Suprapubic skin (tissue), 4 donors: ENCODE results near the gene KRT71. TPM values are rescaled to one million over a fixed set of nuclear protein-coding genes. Genes with fewer than 3 reads are reported as not detected.

ENCODE experiments used
- DNase-seq, 2 donors: peaks; one replicate each; pipeline ENCODE4 v3.0.0-alpha.2; 2019; ENCODE audit warnings: low spot score in 2 of 2
- H3K27ac ChIP-seq: fragments of 200-600 bp; sonication (generic); one replicate; pipeline ENCODE4 v1.5.1; 2019
- H3K27me3 ChIP-seq: fragments of 200-600 bp; sonication (generic); one replicate; pipeline ENCODE4 v1.5.1; 2019
- H3K36me3 ChIP-seq: fragments of 200-600 bp; sonication (generic); one replicate; pipeline ENCODE4 v1.5.1; 2019
- H3K4me1 ChIP-seq: fragments of 200-600 bp; sonication (generic); one replicate; pipeline ENCODE4 v1.5.1; 2019
- H3K4me3 ChIP-seq: fragments of 200-600 bp; sonication (generic); one replicate; pipeline ENCODE4 v1.5.1; 2019; ENCODE audit warnings: mild to moderate bottlenecking
- H3K9me3 ChIP-seq: fragments of 200-600 bp; sonication (generic); one replicate; pipeline ENCODE4 v1.5.1; 2019
- EP300 ChIP-seq: sonication (generic); formaldehyde crosslinking; IDR thresholded peaks from one replicate; pipeline ENCODE4 v1.6.1; 2017; ENCODE audit warnings: antibody characterized with exemption
- POLR2A ChIP-seq, 2 donors: fragments of 450-650 bp; IDR thresholded peaks; one replicate each; pipeline ENCODE4 v1.6.1; 2017; ENCODE audit warnings: antibody characterized with exemption in 2 of 2, mild to moderate bottlenecking in 2 of 2, moderate library complexity in 2 of 2
- POLR2AphosphoS5 ChIP-seq, 3 donors: sonication (generic); formaldehyde crosslinking; IDR thresholded peaks; one replicate each; pipeline ENCODE4 v1.6.1; 2017; ENCODE audit warnings: antibody characterized with exemption in 3 of 3
- WGBS: methylation state at CpG from one replicate; pipeline ENCODE4 v1.1.5; 2018; 5-methylcytosine and 5-hydroxymethylcytosine counted together
- total RNA-seq, 4 donors: library from RNA; depleted of rRNA; stranded (reverse); fragments of >200 nt; gene quantifications; one replicate each; pipeline ENCODE4 v1.1.0, GENCODE V29; 2016
- TF ChIP-seq, protein P1 (sequence below), 2 donors: fragments of 200-600 bp in 1 of 2; fragments of 450-650 bp in 1 of 2; sonication (generic) in 1 of 2; IDR thresholded peaks; one replicate each; pipeline ENCODE4 v1.5.1; 2016 to 2019; ENCODE audit warnings: antibody characterized with exemption in 2 of 2, mild to moderate bottlenecking in 1 of 2, moderate library complexity in 1 of 2

KRT71 gene
- total RNA-seq, 4 donors from 2014 or later: 5.5 to 231 (median 70.8) TPM

DNA sequence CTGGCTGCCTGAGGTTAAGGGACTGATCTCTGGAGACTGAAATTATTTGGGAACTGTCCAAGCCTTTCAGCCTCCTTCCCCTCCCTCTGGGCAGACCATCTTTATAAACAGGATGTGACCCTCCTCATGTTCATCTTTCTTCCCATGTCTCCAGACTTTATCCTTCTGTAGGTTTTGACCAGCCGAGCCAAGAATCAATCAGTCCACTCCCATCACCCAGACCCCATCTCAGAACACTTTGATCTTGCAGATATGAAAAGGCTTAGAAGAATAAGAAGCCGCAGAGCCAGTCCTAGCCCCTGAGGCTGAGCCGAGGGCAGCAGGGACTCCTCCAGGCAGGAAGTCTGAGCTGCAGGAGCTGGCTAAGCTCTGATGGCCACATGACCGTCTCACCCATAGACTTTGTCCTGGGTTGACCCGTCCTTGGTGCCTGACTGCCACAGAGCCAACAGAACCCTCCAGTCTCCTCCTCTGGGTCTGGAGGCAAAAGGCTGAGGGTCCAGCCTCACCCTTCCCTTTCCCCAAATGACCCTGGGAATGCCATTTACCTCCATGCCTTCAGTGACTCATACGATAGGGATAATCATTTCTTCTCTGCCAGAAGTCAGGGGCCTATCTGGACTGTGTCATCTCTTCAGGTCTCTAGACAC lies 1.6 kb downstream of the KRT71 start:
- DNase-seq: no peak

DNA sequence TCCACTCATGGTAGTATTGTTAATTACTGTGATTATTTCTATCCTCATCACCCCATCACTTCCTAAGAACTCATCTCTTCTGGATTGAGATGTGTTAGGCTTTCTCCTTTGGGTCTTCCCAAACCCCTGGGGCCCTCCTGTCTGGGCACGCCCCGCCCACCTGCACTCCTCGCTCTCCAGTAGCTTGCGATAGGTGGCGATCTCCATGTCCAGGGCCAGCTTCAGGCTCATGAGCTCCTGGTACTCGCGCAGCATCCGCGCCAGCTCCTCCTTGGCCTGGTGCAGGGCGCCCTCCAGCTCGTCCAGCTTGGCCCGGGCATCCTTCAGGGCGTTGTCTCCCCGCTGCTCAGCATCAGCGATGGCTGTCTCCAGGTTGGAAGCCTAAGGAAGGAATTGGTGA lies 6.8 kb downstream of the KRT71 start:
- Histone ChIP-seq H3K27me3 (no peaks in the 10 kb centered on the region), H3K4me1 (peaks cover 19% of the 10 kb centered on the region), H3K27ac (no peak overlapping the region), H3K36me3 (no peaks in the 10 kb centered on the region), H3K4me3 (no peak overlapping the region), H3K9me3 (no peaks in the 10 kb centered on the region)
- 83% methylated on average over 15 of the region's 15 CpGs for WGBS
- TF ChIP-seq POLR2A (IDR thresholded peaks at IDR 0.05) (no peak), EP300 (no peak), POLR2AphosphoS5 (IDR thresholded peaks at IDR 0.05) (no peak)
- TF ChIP-seq, protein P1, sequence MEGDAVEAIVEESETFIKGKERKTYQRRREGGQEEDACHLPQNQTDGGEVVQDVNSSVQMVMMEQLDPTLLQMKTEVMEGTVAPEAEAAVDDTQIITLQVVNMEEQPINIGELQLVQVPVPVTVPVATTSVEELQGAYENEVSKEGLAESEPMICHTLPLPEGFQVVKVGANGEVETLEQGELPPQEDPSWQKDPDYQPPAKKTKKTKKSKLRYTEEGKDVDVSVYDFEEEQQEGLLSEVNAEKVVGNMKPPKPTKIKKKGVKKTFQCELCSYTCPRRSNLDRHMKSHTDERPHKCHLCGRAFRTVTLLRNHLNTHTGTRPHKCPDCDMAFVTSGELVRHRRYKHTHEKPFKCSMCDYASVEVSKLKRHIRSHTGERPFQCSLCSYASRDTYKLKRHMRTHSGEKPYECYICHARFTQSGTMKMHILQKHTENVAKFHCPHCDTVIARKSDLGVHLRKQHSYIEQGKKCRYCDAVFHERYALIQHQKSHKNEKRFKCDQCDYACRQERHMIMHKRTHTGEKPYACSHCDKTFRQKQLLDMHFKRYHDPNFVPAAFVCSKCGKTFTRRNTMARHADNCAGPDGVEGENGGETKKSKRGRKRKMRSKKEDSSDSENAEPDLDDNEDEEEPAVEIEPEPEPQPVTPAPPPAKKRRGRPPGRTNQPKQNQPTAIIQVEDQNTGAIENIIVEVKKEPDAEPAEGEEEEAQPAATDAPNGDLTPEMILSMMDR (IDR thresholded peaks at IDR 0.05): no peak
- no peak for DNase-seq

More for the DNA sequence above, 1.6 kb downstream of the KRT71 start:
- TF ChIP-seq POLR2AphosphoS5 (IDR thresholded peaks at IDR 0.05) (no peak), EP300 (no peak)
- TF ChIP-seq, protein P1 (IDR thresholded peaks at IDR 0.05): no peak
- H3K27ac ChIP-seq: no peak overlapping the region
- no peaks in the 10 kb centered on the region for H3K4me1 ChIP-seq
- H3K27me3 ChIP-seq: peaks cover 10% of the 10 kb centered on the region
- H3K4me3 ChIP-seq: no peak overlapping the region
- no peaks in the 10 kb centered on the region for H3K36me3 ChIP-seq
- H3K9me3 ChIP-seq: no peaks in the 10 kb centered on the region
- WGBS: 63% methylated on average over 6 of the region's 6 CpGs

- H3K4me1 ChIP-seq: peaks cover 35% of the 10 kb centered on the region
- no peaks in the 10 kb centered on the region for H3K36me3 ChIP-seq
- H3K4me3 ChIP-seq: no peak overlapping the region
- no peak for TF ChIP-seq POLR2AphosphoS5 (IDR thresholded peaks at IDR 0.05)
- no peak for TF ChIP-seq POLR2A (IDR thresholded peaks at IDR 0.05)
- TF ChIP-seq, protein P1 (IDR thresholded peaks at IDR 0.05): peak in 1 of 2 donors; percentile 24
- WGBS: 28% methylated on average over 16 of the region's 17 CpGs
- no peaks in the 10 kb centered on the region for H3K27me3 ChIP-seq
- DNase-seq: no peak
- peak overlapping the region; percentile 51 for H3K27ac ChIP-seq
- no peaks in the 10 kb centered on the region for H3K9me3 ChIP-seq
Observed at GRCh38 chr12:52543985-52544883, 8.7 kb downstream of the KRT71 start.

DNA sequence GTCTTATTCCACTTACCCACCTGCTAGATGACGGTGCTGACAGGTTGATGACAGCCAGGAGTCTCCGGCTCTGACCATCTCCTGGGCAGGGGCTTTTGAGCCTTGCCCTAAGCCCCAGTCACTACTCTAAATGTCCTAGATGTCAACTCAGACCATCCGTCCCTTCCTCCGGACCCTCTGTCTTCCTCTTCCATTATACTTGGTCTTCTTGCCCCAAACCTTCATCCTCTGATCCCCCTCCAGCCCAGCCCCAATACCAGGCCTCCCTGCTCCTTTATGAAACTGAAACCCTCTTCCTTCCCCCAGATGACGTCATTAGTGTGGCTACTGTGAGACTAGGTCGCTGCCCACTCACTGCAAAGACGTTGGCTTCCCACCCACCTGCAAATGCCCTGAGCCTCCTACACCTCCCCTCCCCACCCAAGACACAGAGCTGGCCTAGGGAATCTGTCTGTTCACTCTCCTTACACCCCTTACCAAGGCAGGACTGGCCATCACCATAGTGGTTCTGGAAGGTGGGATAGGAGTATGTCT lies 10.1 kb downstream of the KRT71 start:
- Histone ChIP-seq H3K9me3 (no peaks in the 10 kb centered on the region), H3K27ac (no peak overlapping the region), H3K4me1 (peaks cover 40% of the 10 kb centered on the region), H3K27me3 (no peaks in the 10 kb centered on the region), H3K4me3 (no peak overlapping the region), H3K36me3 (no peaks in the 10 kb centered on the region)
- 81% methylated on average over 7 of the region's 7 CpGs for WGBS
- TF ChIP-seq EP300 (no peak), POLR2A (IDR thresholded peaks at IDR 0.05) (no peak), POLR2AphosphoS5 (IDR thresholded peaks at IDR 0.05) (no peak)
- TF ChIP-seq, protein P1 (IDR thresholded peaks at IDR 0.05): no peak
- DNase-seq: no peak

DNA sequence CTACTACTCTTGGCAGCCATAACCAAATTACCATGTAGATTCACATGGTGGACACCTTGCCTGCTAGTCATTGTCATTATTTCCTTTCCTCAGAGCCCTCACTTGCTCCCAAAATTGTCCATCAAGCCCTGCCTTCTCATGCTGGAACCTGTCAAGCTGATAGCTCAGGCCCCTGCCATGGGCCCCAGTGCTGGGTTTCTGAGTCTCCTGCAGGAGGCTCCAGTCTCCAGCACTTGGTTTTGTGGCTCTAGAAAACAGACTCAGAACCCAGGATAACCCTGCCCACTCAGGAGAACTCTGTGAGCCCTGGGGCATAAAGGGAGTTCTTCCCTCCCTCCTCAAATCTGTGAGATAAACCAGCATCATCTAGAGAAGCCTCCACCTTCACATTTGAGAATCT lies 10.8 kb downstream of the KRT71 start:
- DNase-seq: no peak
- H3K36me3 ChIP-seq: no peaks in the 10 kb centered on the region
- H3K27ac ChIP-seq: no peak overlapping the region
- H3K4me1 ChIP-seq: peaks cover 40% of the 10 kb centered on the region
- H3K9me3 ChIP-seq: no peaks in the 10 kb centered on the region
- TF ChIP-seq, protein P1 (IDR thresholded peaks at IDR 0.05): no peak
- TF ChIP-seq EP300 (no peak), POLR2A (IDR thresholded peaks at IDR 0.05) (no peak), POLR2AphosphoS5 (IDR thresholded peaks at IDR 0.05) (no peak)
- no peak overlapping the region for H3K4me3 ChIP-seq
- no peaks in the 10 kb centered on the region for H3K27me3 ChIP-seq
